Peyer's patch (tissue), 4 donors: Measurements from ENCODE around the gene DERL3.

Source experiments
- CTCF ChIP-seq, 6 experiments: fragments of 450-650 bp in 4 of 6; fragments of 200-600 bp in 2 of 6; sonication (generic) in 1 of 6; IDR thresholded peaks; one replicate each; pipeline ENCODE4 v1.5.1; 2017 to 2019; ENCODE audit warnings: antibody characterized with exemption in 6 of 6, mild to moderate bottlenecking in 3 of 6, moderate library complexity in 1 of 6
- POLR2A ChIP-seq, 2 donors: fragments of 450-650 bp; IDR thresholded peaks; one replicate each; pipeline ENCODE4 v1.5.1; 2017; ENCODE audit warnings: antibody characterized with exemption in 2 of 2, mild to moderate bottlenecking in 2 of 2, moderate library complexity in 2 of 2

- TF ChIP-seq CTCF (IDR thresholded peaks at IDR 0.05), result no peak
- no peak for TF ChIP-seq POLR2A (IDR thresholded peaks at IDR 0.05)
Measured at GRCh38 chr22:23816156-23816976, 22.4 kb downstream of the DERL3 start.
